Activated T-cell treated with anti-CD3 and anti-CD28 coated beads for 24 hours (primary cell): ENCODE measurements around the gene SORCS2.
"Not testable (repeated sequence)": the region's sequence is repeated elsewhere in the genome, so short reads cannot be mapped to it uniquely, and the experiment has no call there.

Source experiments
- DNase-seq: peaks from one replicate; pipeline ENCODE4 v3.0.0-alpha.2; 2020; ENCODE audit warnings: low read depth

The SORCS2 gene

GRCh38 chr4:7160439-7160838, 31.9 kb upstream of the SORCS2 start:
- no peak for DNase-seq

- no peak for DNase-seq
Measured at GRCh38 chr4:7160951-7161440, 31.3 kb upstream of the SORCS2 start.

DNA sequence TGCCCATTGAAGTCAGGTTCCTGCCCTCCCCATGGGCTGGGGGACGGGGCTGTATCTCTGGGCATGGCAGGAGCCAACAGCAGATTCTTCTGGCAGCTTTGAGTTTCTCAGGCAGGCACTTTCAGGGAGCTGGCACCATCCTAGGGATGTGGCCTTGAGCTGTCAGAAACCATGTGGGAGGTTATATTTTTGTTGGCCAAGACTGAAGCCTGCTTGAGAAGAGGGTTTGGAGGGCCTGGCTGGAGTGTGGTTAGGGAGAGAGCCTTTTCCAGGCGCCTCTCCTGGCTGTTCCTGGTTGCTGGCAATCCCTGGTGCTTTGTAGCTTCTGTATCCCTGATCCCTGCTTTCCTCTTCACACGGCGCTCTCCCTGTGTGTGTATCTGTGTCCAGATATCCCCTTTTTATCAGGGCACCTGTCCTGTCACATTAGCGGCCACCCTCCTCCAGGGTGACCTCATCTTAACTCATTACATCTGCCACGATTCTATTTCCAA, 30.6 kb upstream of the SORCS2 start:
- no peak for DNase-seq

DNA sequence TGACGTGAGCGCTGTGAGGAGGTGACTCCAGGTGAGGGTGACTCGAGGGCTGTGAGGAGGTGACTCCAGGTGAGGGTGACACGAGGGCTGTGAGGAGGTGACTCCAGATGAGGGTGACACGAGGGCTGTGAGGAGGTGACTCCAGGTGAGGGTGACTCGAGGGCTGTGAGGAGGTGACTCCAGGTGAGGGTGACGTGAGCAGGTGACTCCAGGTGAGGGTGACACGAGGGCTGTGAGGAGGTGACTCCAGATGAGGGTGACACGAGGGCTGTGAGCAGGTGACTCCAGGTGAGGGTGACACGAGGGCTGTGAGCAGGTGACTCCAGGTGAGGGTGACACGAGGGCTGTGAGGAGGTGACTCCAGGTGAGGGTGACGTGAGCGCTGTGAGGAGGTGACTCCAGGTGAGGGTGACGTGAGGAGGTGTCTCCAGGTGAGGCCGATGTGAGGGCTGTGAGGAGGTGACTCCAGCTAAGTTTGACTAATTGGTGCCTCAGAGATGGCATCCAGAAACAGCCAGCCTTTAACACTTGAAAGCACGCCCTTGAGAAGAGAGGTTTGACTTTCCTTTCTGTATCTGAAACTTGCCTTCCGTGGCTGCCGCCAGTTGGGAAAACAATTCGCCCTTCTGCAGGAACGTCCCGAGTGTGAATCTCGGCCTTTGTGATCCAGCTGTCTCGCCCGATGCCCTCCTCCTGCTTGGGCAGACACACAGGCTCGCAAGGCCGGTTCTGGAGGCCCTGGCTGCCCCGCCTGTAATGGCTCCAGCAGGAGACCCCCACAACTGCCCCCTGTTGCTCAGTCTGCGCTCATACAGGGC, 27.1 kb upstream of the SORCS2 start:
- not testable (repeated sequence) for DNase-seq

- DNase-seq = no peak
Measured at GRCh38 chr4:7165874-7166201, 26.5 kb upstream of the SORCS2 start.

DNA sequence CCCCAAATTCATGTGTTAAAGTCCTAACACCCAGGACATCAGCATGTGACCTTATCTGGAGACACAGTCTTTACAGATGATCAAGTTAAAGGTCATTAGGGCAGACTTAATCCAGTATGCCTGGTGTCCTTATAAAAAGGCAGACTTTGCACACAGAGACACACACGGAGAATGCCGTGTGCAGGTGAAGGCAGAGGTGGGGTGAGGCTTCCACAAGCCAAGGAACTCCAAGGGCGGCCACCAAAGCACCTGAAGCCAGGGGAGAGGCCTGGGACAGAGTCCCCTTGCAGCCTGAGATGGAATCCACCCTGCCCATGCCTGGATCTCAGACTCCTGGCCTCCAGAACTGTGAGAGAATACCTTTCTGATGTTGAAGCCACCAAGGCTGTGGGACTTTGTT, 26.1 kb upstream of the SORCS2 start:
- DNase-seq = no peak

GRCh38 chr4:7166981-7167700, 25.2 kb upstream of the SORCS2 start:
- DNase-seq = no peak

DNA sequence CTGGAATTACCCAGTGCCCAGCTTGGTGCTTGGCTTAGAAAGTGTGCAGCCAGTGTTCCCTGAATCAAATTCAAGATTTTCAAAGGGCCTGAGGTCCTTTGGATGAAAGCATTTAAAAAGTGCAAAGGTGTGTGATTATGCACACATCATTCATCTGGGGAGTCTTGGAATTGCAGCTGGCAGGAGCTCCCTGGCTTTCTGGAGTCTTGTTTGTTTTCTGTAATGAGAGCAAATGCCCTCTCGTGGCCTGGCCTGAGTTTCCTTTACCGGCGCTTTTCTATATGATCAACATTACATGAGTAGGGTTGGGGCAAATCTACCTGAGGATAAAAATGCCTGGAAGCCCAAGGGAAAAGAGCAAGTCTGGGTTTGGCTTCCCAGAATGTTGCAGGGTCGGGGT, 24.6 kb upstream of the SORCS2 start:
- DNase-seq = no peak

GRCh38 chr4:7168106-7168505, 24.2 kb upstream of the SORCS2 start:
- no peak for DNase-seq

- no peak for DNase-seq
Measured at GRCh38 chr4:7169134-7169533, 23.2 kb upstream of the SORCS2 start.

GRCh38 chr4:7170012-7170411, 22.3 kb upstream of the SORCS2 start:
- DNase-seq = no peak

DNA sequence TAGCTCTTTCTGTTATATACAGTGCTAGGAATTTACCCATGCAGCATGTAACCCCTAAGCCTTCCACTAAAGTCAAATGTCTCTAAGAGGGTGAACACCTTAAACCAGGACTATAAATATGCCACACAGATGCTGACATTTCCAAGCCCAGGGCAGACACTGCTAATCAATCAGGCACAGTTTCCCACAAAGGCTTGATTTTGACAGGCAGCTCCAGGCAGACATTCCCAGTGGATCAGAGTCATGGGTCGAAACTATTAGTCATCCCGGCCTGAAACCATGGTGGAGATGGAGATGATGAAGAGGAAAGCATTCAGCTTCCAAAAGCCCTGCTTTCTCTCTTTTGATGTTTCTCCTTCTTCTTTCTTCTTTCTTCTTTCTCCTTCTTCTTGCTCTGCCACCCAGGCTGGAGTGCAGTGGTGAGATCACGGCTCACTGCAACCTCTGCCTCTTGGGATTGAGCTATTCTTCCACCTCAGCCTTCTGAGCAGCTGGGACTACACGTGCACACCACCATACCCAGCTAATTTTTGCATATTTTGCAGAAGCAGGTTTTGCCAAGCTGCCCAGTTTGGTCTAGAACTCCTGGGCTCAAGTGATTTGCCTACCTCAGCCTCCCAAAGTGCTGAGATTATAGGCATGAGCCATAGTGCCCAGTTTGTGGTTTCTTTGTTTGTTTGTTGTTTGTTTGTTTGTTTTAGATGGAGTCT, 21.0 kb upstream of the SORCS2 start:
- no peak for DNase-seq

DNA sequence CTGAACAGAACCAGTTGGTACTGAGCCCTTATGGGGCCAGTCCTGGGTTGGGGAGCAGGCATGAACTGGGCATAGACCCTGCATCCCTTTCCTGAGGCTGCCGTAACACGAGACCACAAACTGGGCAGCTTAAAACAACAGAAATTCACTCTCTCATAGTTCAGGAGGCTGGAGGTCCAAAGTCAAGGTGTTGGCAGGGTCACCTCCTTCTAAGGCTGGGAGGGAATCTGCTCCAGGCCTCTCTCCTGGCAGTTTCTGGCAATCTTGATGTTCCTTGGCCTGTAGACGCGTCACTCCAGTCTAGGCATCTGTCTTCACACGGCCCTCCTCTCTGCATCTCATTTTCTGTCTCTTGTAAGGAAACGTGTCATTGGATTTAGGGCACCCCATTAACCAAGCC, 19.8 kb upstream of the SORCS2 start:
- no peak for DNase-seq

DNA sequence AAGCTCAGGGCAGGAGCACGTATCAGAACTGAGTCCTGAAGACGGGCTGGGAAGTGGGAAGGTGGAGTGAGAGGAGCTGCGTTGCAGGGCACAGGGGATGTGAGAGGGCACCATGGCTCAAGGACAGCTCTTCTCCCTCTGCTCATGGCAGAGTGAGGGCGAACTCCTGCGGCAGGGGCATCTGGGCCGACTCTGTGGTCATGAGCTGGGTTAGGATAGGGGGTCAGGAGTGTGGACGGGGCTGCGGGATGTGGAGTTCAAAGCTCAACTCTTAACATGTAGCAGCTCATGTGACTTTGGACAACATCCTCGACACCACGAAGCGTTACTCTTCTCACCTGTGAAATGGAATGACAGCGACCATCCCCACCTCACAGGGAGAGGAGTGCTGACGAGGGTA, 19.4 kb upstream of the SORCS2 start:
- no peak for DNase-seq

DNA sequence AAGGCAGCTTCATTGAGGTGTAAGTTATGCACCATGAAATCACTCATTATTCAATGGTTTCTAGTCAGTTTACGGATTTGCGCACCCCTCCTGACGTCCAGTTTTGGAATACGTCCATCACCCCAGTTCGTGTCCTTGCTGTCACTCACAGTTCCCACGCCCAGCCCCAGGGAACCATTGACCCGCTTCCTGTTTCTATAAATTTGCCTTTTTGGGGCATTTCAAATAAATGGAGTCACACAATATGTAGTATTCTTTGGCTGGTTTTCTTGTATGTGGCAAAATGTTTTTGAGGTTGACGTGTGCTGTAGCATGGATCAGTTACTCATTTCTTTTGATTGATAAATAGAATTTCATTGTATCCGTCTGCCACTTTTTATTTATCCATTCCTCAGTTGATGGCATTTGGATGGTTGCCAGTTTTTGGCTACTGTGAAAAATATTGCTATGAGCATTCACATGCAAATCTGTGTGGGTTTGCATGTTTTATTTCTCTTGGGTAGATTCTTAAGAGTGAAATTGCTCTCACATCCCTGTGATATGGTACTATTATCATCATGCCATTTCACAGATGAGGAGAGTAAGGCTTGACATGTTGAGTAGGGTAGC, 18.4 kb upstream of the SORCS2 start:
- no peak for DNase-seq

DNA sequence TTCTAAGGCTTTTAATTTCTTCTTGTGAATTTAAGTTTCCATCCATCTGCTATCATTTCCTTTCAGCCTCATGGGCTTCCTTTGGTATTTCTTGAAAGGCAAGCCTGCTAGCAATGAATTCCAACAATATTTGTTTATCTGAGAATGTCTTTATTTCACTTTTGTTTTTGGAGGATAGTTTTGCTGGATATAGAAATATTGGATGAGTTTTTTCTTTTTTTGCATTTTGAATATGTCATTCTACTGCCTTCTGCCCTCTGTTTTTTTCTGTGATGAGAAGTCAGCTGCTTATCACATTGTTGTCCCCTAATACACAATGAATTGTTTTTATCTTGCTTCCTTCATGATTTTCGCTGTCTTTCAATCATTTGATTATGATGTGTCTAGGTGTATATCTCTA, 13.2 kb upstream of the SORCS2 start:
- no peak for DNase-seq

- no peak for DNase-seq
Measured at GRCh38 chr4:7180938-7181337, 11.4 kb upstream of the SORCS2 start.

- DNase-seq = no peak
Measured at GRCh38 chr4:7182616-7183015, 9.7 kb upstream of the SORCS2 start.

DNA sequence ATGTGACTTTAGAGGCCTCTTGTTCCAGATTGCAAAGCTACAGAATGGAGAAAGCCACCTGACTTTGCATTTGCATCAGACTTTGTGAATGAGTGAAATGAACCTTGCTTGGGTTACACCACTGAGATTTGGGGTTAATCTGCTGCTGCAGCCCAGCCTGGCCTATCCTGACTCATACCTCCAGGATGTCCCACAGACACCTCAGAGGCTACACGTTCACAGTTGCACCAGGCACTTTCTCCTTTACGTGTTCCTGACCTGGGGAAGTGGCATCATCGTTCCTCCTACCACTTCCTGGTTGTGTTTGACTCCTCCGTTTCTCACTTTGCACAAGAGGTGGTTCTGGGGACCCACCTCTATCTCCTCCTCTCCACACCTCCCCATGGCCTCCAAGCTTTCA, 9.2 kb upstream of the SORCS2 start:
- no peak for DNase-seq

- no peak for DNase-seq
Measured at GRCh38 chr4:7183780-7184460, 8.4 kb upstream of the SORCS2 start.

DNA sequence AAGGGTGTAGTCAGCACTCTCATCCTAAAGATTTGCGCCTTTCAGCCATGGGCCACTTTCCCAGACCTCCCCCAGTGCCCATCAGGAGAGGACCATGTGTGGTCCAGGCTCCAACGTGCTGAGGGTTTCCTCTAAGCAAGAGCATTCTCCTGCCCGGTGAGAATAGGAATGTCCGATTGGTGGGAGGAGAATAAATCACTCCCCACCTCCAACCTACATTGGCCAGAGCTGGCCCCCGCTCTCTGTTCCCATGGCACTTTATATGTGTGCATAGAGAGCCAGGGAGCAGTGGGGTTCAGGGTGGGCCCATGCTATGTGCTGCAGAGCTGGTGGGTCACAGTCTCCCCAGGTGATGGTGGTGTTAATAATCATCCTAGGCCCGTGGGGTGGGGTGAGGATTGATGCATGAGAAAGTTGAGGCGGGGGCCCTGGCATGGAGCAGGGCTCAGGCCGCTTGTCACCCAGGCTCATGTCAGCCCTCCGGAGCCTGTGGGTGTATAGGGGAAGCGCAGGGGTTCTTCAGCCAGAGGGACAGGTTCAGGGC, 6.8 kb upstream of the SORCS2 start:
- DNase-seq = no peak

- DNase-seq = no peak
Measured at GRCh38 chr4:7186031-7186430, 6.3 kb upstream of the SORCS2 start.
